Stimulated activated CD8-positive, alpha-beta memory T cell treated with anti-CD3 and anti-CD28 coated beads, Interleukin-7, amount 100 ng/mL, for 48 hours (primary cell): ENCODE data around the gene CHST11.

Experiments
- DNase-seq, 2 donors: peaks; one replicate each; pipeline ENCODE4 v3.0.0-alpha.2; 2020; ENCODE audit warnings: low read depth in 1 of 2; ENCODE audit errors: extremely low read depth in 1 of 2

CHST11 gene

DNA sequence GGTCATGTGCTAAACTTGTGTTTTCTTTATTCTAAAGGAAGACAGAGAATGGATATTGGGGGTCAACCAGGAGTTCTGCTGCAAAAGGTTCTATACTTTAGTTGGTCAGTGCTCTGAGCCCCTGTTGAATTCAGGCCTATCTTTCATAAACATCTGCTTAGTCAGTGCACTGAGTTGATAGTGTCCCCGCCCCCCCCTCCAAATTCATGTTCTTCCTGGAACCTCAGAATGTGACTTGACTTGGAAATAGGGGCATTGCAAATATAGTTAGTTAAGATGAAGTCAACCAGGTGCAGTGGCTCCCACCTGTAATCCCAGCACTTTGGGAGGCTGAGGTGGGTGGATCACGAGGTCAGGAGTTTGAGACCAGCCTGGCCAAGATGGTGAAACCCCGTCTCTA lies 23.3 kb downstream of the CHST11 start:
- no peak for DNase-seq

DNA sequence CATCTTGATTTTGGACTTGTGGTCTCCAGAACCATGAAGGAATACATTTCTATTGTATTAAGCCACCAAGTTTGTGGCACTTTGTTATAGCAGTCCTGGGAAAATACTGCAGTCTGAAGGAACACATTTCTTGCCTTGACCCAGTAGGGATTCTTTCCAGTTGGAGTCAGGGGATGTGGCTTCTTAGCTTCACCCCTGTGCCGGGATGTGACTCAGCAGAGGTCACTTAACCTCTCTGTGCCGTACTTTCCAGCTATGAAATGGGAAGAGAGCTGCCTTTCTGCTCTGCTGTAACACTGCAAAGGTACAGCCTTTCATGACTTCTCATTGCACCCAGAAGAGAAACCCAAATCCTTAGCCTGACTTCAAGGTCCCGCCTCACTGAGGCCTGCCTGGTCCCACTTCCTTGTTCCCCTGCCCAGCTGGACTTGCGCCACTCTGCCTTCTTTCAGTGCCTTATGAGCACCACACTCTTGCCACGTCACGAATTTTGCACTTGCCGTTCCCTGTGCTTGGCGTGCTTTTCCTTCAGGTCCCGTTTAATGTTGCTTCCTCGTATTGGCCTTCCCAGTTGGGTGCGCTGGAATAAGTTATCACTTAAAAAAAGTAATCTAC lies 24.2 kb downstream of the CHST11 start:
- no peak for DNase-seq

DNA sequence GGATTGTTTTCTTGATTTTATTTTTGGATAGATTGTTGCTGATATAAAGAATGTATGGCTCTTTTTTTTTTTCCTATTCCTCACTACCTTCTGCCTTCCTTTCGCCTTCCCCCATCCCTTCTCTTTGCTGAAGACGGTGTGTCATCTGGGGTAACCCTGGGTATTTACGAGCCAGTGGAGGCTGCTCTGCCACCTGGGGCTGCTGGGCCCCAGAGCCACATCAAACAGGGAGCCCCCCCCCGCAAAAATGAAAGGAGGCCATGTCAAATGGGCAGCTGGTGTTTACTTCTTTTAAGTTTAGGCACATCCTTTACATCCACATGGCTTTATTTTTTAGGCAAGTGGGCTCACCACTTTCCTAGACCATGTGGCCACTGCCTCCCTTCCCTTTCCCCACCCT lies 25.4 kb downstream of the CHST11 start:
- DNase-seq = no peak

DNA sequence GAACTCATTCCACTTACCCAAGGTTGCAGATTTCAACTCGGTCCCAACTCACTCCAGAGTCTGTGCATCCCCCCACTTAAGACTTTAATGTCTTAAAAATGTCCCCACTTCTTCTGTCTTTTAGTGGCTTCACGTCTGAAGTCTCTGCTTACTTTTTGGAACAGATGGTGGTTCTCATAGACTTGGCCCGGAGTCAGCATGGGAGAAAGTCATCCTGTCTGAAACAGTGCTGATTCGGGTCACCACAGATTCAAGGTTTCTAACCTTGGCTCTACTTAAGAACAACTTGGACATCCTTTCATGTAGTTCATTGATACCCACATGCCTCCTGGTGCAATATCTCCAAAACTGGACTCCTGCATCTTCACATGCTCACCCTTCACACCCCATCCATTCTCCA lies 26.0 kb downstream of the CHST11 start:
- DNase-seq = no peak

DNA sequence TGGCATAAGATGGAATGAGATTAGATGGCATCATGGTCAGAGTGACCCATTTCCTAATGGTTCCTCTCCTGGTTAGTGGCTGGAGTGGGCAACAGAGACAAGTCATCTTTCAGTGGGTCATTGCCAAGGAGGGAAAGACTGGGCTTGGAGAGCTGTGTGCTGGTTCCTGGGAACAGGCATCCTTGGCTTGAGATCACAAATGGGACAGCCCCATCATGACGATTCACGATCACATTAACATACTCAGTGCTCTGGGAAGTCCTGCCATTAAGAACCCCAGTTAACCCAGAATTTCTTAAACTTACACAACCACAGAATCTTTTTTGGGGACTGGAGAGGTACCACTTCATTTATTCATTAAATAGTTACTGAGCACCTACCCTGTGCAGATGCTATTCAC lies 27.3 kb downstream of the CHST11 start:
- no peak for DNase-seq

DNA sequence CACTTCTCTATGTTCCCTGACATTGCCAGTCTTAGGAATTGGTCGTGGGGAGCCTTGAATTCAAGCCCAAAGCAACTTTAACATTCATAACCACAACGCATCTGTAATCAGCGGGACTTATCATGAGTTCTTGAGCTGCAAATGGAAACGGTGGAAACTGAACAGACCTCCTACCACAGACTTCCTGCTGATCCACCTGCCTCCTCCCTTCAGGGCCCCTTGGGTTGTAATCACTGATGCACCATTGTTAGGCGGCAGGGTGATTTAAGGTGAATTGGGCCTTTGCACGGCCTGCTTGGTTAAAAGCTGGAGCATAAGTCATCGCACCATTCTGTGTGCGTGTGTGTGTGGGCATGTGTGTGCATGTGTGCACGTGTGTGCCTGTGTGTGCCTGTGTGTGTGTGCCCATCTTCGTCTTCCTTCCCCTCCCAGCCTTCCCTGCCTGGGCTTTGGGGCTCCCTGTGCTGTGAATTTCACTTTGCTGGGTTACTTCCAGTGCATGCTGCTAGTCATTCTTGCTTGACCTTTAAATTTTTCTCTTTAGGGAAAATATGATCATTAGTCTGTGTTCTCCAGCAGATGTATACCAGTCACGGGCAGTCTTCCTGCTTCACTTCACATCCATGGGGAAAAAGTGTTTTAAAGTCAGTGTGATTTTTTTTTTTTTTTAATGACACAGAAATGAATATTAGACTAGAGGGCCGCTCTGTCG lies 29.1 kb downstream of the CHST11 start:
- no peak for DNase-seq

DNA sequence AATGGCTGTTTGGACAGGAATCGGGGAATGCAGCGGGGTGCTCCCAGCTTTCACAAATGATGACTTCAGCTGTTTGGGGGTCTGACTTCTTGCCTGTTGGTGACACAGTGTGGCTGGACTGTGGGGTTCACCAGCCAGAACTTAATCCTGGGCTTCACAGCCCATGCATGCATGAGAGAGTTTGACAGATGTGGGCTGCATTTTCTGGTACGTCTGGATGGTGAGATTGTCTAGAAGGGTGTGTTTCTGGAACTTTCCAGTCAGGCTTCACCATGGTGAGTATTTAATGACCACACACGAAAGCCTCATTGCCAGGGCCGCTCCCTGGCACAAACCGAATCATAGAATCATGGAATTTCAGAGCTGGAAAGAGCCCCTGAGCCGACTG lies 29.6 kb downstream of the CHST11 start:
- DNase-seq = no peak

DNA sequence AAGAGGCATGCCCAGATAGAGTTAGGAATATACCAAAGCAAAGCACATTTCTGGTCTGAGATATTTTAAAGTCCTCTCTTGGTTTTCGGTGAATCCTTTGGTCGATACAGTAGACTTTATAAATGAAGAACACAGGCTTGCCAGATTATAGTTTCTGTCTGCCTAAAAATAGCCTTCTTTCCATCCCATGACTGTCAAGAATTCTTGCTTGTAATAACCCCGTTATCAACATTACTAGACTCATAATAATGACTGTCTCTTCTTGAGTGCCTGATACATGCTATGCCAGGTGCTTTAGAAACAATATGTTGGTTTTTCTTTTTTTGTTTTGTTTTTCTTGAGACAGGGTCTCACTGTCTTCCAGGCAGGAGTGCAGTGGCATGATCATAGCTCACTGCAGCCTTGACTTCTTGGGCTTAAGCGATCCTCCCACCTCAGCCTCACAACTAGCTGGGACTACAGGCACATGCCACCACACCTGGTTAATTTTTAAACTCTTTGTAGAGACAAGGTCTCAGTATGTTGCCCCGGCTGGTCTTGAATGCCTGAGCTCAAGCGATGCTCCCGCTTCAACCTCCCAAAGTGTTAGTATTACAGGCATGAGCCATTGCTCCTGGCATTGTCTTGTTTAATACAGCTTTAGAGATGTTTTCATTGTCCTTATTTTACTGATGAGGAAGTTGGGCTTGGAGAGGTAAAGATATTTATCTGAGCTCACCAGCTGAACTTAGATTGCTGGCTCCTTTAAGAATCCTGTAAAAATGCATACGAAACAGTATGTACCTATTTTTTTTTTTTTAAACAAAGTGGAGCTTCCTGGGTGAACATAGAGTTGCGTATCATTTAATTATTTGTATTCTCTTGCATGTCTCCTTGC lies 30.4 kb downstream of the CHST11 start:
- DNase-seq = no peak

DNA sequence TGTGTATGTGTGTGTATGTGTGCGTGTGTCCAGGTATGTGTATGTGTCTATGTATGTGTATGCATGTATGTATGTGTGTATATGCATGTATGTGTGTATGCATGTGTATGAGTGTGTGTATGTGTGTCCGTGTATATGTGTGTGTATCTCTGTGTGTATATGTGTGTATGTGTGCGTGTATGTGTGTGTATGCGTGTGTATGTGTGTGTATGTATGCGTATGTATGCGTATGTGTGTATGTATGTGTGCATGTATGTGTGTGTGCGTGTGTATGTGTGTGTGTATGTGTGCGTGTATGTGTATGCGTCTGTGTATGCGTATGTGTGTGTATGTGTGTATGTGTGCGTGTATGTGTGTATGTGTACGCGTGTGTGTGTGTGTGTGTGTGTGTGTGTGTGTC lies 31.6 kb downstream of the CHST11 start:
- DNase-seq = no peak

DNA sequence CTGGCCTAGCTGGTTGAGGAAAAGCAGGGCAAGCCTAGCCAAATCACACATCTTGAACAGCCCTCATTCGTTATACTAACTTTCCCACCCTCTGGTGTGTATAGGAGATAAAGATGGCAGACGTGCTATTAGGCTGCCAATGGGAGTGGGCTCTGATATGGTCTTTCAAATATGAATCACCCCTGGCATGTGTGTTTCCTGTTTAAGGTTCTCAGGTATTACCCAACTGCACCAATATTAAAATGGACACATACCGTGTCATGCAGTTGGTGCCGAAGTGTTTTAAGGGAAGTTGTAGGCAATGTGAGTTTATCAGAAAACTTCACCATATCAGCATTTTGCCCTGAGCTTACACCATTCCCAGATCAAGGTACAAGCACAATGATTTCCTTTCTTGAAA lies 33.4 kb downstream of the CHST11 start:
- DNase-seq = no peak

DNA sequence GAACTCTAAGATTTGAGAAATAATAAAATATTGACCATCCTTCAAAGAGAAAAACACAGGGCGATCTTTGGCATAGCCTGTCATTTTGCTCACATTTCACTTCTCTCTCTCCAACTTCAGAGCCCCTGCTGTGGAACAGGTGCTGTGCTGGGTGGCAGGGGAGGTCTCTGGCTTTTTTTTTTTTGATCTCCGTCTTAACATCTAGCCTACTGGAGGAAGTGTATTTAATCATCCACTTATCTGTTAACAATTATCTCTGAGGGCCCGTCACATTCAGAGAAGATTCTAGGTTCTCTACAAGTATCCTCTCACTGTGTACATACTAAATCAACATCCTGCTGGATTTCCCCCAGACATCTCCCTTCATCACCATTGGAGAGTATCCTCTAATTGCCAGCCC lies 34.1 kb downstream of the CHST11 start:
- DNase-seq = no peak

DNA sequence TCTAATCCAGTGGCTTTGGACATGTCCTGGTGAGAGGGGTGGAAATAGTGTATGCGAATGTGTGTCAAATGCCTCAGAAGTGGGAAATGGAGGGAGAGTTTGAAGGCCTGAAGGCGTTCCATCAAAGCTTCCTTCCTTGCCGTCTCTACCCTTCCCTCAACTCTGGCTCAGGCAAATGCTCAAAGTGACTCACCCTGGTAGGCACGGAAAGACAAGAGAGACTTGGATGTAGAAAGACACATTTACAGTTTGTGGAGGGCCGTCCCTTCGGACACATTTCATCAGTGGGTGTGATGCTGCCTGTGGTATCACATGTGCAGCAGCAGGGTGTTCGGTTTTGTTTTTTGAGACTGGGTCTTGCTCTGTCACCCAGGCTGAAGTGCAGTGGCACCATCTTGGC lies 36.7 kb downstream of the CHST11 start:
- DNase-seq = no peak

DNA sequence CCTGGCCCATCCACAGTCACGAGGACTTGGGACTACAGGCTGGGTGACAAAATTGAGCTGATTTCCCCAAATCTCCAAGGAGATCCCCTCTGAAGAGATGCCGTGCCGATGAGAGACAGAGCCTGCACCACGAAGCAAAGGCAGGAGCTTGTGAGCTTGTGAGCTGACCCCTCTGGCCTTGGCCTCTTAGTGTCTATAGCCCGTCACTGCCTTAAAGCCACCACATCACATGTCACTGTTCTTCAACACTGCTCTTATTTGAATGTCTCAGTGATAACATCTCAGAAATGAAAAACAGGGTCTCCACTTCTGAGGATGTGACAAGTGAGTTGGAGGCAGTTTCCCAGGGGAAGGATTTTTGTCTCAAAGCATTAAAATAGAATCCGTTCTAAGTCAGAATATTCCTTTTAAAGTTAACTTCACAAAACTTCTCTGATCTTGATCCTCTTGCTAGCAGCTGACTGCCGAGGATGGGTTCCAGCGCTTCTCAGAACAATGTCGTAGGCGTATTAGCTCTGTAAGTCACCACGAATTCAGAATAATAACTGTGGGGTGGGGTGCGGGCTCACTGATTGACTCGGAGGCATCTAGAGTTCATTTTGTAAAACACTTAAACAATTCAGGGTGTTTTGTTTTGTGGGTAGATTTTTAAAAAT lies 37.5 kb downstream of the CHST11 start:
- DNase-seq = peak; percentile 65 to 76

DNA sequence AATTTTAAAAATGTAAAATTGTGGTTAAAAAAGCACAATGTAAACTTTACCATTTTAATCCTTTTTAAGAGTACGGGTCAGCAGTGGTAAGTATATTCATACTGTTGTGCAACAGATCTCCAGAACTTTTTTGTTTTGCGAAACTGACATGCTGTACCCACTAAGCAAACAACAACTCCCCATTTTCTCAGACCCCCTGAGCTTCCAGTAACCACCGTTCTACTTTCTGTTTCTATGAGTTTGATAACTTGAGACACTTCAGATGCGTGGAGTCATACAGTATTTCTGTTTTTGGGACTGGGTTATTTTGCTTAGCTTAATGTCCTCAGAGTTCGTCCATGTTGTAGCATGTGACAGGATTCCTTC lies 38.0 kb downstream of the CHST11 start:
- DNase-seq = no peak

DNA sequence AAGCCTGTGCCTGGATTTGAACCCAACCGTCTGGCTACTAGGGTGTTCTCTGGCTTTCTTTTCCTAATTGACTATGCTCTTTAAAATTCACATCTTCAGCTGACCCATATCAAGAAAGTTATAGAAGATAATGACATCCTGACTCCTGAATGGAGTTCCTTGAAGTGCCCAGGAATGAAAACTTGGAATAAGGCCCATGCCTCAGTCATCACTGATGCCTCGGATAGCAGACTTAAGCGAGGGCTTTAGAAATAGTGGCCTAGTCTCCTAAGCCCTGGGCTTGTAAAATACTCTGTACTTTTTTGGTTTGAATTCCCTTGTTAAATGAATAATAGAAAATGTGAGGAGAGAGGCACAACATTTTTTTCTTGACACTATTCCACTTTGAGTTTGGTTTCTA lies 39.0 kb downstream of the CHST11 start:
- no peak for DNase-seq

DNA sequence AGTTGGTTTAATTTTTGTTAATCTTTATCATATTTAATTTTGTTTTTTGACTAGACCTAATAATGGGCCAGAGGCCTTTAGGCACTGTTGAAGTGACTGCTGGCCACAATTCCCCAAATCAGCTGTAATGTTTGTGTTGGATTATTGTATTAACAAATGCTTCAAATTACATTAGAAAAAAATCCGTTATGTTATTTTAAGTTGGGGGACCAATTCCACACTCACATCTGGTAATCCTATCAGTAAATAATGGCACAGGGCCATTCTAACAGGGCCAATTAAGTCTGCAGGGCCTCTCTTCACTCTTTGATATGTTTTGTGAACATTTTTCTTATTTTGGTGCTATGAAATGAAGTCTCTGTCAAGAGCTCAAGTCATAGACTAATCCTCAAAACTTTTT lies 39.6 kb downstream of the CHST11 start:
- no peak for DNase-seq

DNA sequence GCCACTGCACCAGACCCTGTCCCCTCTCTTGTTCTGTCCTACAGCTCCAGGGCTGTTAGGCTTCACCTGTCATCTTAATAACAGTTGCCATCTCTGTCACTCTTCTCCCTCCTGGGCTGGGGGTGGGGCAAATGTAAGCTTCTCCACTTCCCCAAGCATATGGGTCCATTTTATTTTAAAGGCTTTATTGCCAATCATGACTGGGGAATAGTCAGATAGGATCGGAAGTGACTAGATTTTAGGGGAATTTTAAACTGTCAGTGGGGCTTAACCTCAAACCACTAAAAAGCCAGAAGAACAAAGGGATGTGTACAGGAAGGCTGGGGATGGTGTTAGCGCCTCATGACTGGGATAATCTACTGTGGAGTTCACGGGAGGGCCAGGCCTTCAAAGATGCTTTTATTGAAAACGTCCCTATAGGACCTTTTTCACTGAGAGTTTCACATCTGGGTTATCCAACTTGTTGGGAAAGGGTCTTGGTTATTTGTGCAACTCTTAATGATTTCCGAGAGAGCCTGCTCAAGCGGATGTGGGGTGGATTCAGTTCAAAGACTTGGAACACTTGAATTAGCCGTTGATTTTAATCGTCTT lies 41.6 kb downstream of the CHST11 start:
- no peak for DNase-seq

DNA sequence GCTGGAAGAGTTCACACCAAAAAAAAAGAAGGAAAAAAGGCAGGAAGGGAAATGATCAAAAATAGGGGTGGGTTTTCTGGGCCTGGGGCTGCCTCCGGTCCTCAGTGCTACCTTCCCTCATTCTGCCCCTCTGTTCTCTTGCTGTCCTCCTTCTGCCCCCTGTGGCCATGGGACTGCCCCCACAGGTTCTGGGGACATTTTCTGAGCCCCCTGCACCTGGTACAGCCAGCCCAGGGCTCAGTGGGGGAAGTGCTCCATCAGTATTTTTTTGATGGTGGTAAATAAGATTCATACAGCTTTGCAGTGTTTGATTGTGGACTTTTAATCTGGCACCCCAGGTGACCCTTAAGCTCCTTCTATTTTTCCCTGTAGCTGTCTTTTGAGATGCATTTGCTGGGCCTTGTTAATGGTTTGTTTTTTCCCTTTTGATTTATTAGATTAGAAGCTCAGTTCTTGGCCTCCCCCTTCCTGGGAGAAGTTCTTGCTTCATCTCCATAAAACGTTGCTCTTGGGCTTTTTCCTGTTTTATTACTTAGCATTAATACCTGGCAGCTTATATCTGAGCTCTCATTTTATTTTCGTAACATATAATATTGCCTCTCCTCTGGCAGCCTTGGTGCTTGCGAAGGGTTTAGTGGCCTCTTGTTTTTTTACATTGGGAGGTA lies 43.1 kb downstream of the CHST11 start:
- DNase-seq = no peak

DNA sequence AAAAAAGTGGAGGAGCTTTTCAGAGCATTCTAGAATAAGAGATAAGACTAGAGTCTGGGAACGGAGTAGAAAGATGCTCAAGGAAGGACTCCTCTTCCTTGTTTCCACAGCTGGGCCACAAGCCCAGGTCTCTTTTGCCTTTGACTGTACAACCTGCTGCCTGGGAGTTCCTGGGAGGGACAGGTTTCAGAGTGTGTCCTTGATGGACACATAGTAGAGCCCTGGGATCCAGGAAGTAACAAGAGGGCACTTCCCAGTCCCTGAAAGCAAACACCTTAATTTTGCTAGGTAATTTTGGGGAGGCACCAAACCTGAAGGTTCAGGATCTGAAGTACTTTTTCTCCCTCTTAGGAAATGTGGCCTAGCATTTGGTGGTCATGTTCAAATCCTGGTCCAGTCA lies 44.4 kb downstream of the CHST11 start:
- no peak for DNase-seq

DNA sequence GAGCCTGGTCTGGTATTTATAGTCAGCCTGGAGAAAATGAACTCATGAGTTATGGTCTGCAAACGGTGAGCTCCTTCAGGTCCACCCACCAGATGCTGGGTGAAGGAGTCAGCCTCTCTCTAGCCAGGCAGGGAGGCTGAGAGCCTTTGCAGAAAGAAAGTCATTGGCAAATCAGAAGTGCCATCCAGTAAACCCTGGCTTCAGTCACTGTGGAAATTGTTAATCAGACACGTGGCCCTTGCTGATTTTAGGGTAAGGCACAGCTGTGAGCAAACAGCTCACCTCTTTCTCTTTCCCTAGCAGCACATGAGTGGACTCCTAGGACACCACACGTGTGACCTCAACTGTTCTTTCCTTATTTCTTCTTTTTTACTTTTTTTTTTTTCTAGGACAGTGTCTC lies 44.9 kb downstream of the CHST11 start:
- DNase-seq = peak in 1 of 2 donors; percentile 34

DNA sequence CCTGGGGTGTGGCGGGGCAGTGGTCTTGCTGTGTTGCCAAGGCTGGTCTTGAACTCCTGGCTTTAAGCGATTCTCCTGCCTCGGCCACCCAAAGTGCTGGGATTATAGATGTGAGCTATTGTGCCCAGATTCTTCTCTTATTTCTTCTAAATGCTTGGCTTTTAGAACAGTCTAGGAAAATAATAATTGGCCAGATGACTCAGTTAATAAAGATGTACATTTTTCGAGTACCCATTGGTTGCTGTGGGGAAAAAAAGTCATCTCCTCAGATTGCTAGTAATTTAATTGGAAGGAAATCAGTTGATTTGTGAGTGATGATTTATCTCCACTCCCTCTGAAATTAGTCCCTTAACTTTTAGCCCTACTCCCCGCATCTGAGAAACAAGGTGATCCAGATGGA lies 45.5 kb downstream of the CHST11 start:
- DNase-seq = no peak
